Amniotic epithelial cell (primary cell): ENCODE measurements around the gene CCZ1B.
"Not testable (repeated sequence)": the region's sequence is repeated elsewhere in the genome, so short reads cannot be mapped to it uniquely, and the experiment has no call there.

ENCODE experiments used
- DNase-seq: peaks from one replicate; pipeline ENCODE4 v3.0.0-alpha.2; 2010; ENCODE audit warnings: low read depth

Gene CCZ1B

DNA sequence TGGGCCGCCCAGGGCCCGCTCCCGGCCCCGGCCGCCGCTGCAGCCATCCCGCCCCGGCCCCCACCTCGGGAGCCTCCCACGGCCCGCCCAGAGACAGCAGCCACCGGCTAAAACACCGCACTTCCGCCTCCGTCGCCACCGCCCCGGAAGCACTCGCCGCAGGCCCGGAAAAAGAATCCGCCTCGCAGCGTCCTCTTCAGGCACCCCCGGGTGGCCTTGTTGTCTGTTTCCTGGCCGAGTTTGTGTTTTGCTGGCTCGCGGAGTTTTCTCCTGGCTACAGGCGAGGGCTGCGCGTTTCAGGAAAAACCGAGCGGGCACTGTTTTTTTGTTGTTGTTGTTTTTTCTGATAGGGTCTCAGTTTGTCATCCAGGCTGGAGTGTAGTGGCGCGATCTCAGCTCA, at the start of gene CCZ1B:
Gene CCZ1B (minus strand): TSS at position 125 of the 400 bp plus-strand sequence. CDS start 78 bp downstream, at position 47.
- peak; percentile 64 for DNase-seq

DNA sequence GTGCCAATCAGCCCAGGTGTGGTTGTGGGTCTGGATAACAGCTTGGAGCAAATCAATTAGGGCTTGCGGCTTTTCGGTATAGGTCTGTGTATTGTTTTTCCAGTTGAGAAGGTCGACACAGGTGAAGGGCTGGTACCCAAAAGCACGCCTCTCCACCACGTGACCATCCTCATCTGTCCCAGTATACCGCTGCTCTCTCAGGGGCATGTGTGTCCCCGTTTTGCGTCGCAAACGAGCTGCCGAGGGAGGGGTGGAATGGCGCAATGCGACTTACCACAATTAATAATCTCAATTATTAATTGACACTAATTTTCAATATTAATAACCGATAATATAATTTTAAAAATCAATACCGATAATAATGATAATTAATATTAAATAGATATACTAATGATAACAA, 48.9 kb upstream of the CCZ1B start:
- not testable (repeated sequence) for DNase-seq

- DNase-seq: not testable (repeated sequence)
These were observed 46.3 kb upstream of the CCZ1B start for GRCh38 chr7:6872246-6872945.

GRCh38 chr7:6871421-6872144, 45.5 kb upstream of the CCZ1B start:
- DNase-seq: not testable (repeated sequence)

GRCh38 chr7:6864751-6865150, 38.7 kb upstream of the CCZ1B start:
- DNase-seq: not testable (repeated sequence)

DNA sequence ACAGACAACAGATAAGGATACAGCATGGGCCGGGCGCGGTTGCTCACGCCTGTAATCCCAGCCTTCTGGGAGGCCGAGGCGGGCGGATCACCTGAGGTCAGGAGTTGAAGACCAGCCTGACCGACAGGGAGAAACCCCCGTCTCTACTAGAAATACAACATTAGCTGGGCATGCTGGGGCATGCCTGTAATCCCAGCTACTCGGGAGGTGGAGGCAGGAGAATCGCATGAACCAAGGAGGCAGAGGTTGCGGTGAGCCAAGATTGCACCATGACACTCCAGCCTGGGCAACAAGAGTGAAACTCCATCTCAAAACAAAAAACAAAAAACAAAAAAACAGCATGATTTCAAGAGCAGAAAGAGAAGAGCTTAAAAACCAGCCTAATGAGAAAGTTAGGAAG, 38.1 kb upstream of the CCZ1B start:
- DNase-seq: not testable (repeated sequence)

- DNase-seq: not testable (repeated sequence)
These were observed 36.8 kb upstream of the CCZ1B start for GRCh38 chr7:6862876-6863275.

DNA sequence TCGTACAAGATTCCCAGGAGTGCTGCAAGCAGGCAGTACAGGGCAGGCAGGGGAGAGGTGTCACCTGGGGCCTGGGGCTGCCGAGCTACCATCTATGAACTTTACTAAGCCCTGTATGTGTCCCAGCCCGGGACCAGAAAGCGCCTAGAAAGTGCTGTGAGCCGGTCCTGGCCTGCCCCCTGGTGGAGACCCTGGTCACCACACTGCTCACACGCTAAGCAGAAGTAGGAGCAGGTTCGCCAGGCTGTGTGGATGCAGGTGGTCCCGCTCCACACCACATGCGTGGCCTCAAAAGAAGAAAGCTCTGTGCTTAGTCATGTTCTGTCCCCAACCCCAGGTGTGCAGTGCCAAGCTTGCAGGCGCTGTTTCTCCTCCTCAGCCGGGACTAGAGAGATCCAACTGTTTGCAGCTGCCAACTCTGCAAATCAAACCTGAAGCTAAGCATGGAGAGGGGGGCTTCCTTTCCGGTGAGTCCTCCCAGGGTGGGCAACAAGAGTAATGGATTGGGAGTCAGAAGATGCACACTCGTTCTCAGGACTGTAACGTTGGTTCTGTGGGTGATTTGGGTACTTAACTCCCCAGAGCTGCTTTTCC, 31.7 kb upstream of the CCZ1B start:
- peak; percentile 23 for DNase-seq

- not testable (repeated sequence) for DNase-seq
These were observed 29.6 kb upstream of the CCZ1B start for GRCh38 chr7:6855563-6856131.

DNA sequence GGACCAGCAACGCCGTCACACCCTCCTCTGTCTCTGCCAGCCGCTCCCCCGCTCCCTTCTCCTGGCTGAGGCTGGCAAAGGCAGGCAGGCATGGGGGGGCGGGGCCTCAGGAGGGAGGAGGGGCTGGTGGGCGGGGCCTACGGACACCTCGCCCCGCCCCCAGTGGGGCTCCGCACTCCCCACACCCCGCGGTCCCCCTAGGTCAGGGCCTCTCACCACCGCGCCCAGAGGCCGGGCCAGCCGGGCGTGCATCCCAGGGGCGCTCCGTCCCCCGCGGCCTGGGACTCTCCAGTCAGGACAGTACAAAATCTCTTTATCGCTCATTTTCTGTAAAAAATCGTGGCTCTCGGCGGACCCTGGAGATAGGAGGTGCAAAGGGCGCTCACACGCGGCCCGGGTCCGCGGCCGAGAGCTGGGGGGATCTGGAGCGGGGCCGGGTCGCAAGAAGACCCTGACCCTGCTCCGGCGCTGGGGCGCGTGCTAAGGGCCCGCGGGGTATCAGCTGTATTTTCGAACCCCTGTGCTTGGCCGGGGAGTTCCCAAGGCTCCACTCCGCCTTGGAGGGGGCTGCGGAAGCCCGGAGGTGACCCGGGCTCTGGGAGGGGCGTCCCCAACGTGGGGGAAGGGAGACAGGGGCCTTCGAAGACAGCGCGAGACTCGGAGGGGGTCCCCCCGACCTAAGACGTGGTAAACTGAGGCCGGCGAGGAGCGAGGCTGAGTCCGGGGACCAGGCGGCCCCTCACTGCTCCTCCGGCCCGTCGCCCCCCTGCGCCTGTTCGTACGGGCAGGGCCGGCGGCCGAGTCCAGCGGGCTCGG, 28.9 kb upstream of the CCZ1B start:
- DNase-seq: not testable (repeated sequence)

DNA sequence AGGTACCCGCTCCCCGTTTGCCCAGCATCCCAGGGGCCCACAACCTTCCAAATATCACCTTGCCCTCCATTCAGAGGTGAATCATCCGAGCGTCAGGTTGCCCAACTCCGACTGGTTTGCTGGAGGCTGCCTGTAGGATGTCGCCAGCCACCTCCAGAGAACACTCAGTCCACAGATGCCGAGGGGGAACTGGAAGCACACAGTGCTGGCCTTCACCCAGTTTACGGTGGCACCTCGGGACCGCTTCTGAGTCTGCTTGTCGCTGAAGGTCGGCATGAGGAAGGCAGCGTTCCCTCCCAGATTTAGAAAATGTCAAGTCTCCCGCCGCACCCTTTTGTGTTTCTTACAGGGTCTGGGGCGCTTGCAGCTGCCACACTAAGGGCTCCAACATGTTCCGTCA, 27.6 kb upstream of the CCZ1B start:
- DNase-seq: not testable (repeated sequence)

DNA sequence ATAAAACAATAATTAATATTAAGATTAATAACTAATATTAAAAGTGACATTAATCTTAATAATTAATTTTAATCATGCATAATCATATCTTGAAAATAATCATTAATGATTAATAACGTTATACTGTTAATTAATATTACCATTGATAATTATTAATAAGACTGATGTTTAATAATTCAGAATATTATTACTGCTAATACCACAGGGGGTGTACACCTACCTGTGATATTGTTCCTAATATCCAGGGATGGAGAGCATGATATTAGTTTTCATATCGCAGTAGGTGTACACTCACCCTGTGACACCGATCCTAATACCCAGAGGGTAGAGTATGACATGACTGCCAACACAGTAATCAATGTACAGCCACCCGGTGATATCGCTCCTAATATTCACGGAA, 23.1 kb upstream of the CCZ1B start:
- not testable (repeated sequence) for DNase-seq

DNA sequence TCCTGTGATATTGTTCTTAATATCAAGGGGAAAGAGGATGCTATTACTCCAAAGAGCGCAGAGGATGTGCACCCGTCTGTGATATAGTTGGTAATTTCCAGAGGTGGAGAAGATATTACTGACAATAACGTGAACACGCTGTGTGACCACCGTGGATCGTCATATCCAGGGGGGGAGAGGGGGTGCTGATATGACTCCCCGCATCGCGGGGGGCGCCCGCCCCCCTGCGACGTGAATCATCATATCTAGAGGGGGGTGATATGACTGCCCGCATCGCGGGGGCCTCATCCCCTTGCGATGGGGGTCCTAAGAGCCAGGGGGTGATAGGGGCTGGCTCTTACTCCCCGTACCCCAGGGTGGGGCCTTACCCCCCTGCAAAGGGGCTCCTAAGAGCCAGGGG, 21.7 kb upstream of the CCZ1B start:
- not testable (repeated sequence) for DNase-seq

- not testable (repeated sequence) for DNase-seq
These were observed 19.9 kb upstream of the CCZ1B start for GRCh38 chr7:6845971-6846449.

GRCh38 chr7:6843654-6844053, 17.6 kb upstream of the CCZ1B start:
- DNase-seq: not testable (repeated sequence)

- not testable (repeated sequence) for DNase-seq
These were observed 17.0 kb upstream of the CCZ1B start for GRCh38 chr7:6843092-6843491.

GRCh38 chr7:6842278-6842921, 16.3 kb upstream of the CCZ1B start:
- DNase-seq: not testable (repeated sequence)

DNA sequence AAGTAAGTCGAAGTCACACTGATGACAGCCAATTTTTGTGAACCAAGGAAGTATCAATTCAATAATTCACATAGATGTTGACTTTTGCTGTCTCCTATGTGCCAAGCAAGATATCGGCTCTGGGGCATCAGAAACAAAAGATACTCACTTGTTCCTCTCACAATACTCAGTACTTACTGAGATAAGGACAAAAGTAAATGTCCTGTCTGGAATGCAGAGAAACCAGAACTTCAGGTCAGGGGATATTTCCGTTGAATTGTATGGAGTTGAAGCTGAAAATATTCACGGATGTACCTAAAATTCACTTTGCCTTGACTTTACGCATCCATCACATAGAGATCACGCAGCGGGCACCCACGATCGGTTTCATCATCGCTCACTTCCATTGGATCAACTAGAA, 11.0 kb upstream of the CCZ1B start:
- not testable (repeated sequence) for DNase-seq

- DNase-seq: not testable (repeated sequence)
These were observed 9.4 kb upstream of the CCZ1B start for GRCh38 chr7:6835521-6835920.

- DNase-seq: no peak
These were observed 7.6 kb upstream of the CCZ1B start for GRCh38 chr7:6833636-6834035.
